IMR-90 (cell line): Measurements from ENCODE around the gene AK3. TPM values are rescaled to one million over a fixed set of nuclear protein-coding genes. Genes with fewer than 3 reads are reported as not detected.
A peak's percentile ranks its signal among the peaks of the same experiment; 100 is the strongest.

Experiments used
- ATAC-seq: fragments of 200-7000 bp; cut with Tn5 transposase; 2 replicates; pipeline ENCODE4 v1.9.1; 2020; ENCODE audit warnings: low read depth, mild to moderate bottlenecking, moderate library complexity
- BruUV-seq: library from RNA; stranded (reverse); fragments of 400-500 nt; replicated peaks from 2 replicates; lab custom pipeline; 2021; lab: Mats Ljungman, UMichigan
- CTCF ChIA-PET: fragments of 300-600 bp; formaldehyde crosslinking; extraction: SDS; loops from one replicate; lab custom pipeline; 2021; ENCODE audit warnings: antibody characterized with exemption; lab: Yijun Ruan, JAX
- POLR2A ChIA-PET: fragments of 300-600 bp; sonication (Branson Sonifier 250); formaldehyde crosslinking; loops from one replicate; lab custom pipeline; 2022; ENCODE audit warnings: antibody characterized with exemption; ENCODE audit not compliant: unreplicated experiment; lab: Charles Lee
- DNase-seq: peaks from one replicate; pipeline ENCODE4 v3.0.0; 2013
- H2AFZ ChIP-seq: replicated peaks from 2 replicates; pipeline ENCODE3; 2013; ENCODE audit warnings: low read length, mild to moderate bottlenecking; ENCODE audit not compliant: poor library complexity
- H2AK5ac ChIP-seq: 2 replicates; pipeline ENCODE4 v1.6.1; 2013; ENCODE audit warnings: low read depth, low read length, inconsistent platforms
- H2AK9ac ChIP-seq: replicated peaks from 2 replicates; pipeline ENCODE3; 2013; ENCODE audit warnings: mild to moderate bottlenecking, low read depth, low read length, moderate library complexity; ENCODE audit not compliant: poor library complexity
- H2BK120ac ChIP-seq: 2 replicates; pipeline ENCODE4 v1.6.1; 2013; ENCODE audit warnings: low read depth, low read length, inconsistent platforms
- H2BK15ac ChIP-seq: 3 replicates; pipeline ENCODE4 v1.6.1; 2013; ENCODE audit warnings: low read depth, low read length, inconsistent platforms
- H2BK20ac ChIP-seq: 2 replicates; pipeline ENCODE4 v1.6.1; 2013; ENCODE audit warnings: low read depth, mild to moderate bottlenecking, inconsistent platforms, low read length, moderate library complexity
- H2BK5ac ChIP-seq: 2 replicates; pipeline ENCODE4 v1.6.1; 2013; ENCODE audit warnings: mild to moderate bottlenecking, low read depth, low read length, inconsistent platforms; ENCODE audit not compliant: poor library complexity, severe bottlenecking
- H3K14ac ChIP-seq: replicated peaks from 2 replicates; pipeline ENCODE4 v1.6.1; 2013; ENCODE audit warnings: low read depth, low read length, inconsistent platforms
- H3K18ac ChIP-seq: 2 replicates; pipeline ENCODE4 v1.6.1; 2013; ENCODE audit warnings: low read depth, low read length, control low read depth
- H3K23ac ChIP-seq: 2 replicates; pipeline ENCODE4 v1.6.1; 2013; ENCODE audit warnings: low read depth, low read length, inconsistent platforms
- H3K27ac ChIP-seq: 2 replicates; pipeline ENCODE4 v1.5.1; 2013; ENCODE audit warnings: mild to moderate bottlenecking, control low read depth, low read length; ENCODE audit not compliant: insufficient read depth
- H3K27me3 ChIP-seq: 2 replicates; pipeline ENCODE4 v1.6.1; 2013; ENCODE audit warnings: low read length; ENCODE audit not compliant: control insufficient read depth, insufficient read depth
- H3K36me3 ChIP-seq: 2 replicates; pipeline ENCODE4 v1.6.1; 2013; ENCODE audit warnings: low read length, mixed read lengths; ENCODE audit not compliant: control insufficient read depth, insufficient read depth
- H3K4ac ChIP-seq: 2 replicates; pipeline ENCODE4 v1.6.1; 2013; ENCODE audit warnings: low read depth, low read length, inconsistent platforms
- H3K4me1 ChIP-seq: 2 replicates; pipeline ENCODE4 v1.6.1; 2013; ENCODE audit warnings: low read length, mixed read lengths; ENCODE audit not compliant: control insufficient read depth, insufficient read depth
- H3K4me2 ChIP-seq: 2 replicates; pipeline ENCODE4 v1.6.1; 2013; ENCODE audit warnings: low read depth, mild to moderate bottlenecking, control low read depth, low read length, moderate library complexity
- H3K4me3 ChIP-seq: 2 replicates; pipeline ENCODE4 v1.5.1; 2013; ENCODE audit warnings: low read depth, mild to moderate bottlenecking, control low read depth, low read length, moderate library complexity; ENCODE audit not compliant: insufficient read depth
- H3K56ac ChIP-seq: 2 replicates; pipeline ENCODE4 v1.6.1; 2013; ENCODE audit warnings: low read length, inconsistent platforms; ENCODE audit not compliant: insufficient read depth; ENCODE audit errors: extremely low read depth
- H3K79me1 ChIP-seq, 2 experiments: 2 replicates each; pipeline ENCODE4 v1.6.1; 2013; ENCODE audit warnings: low read length in 2 of 2, inconsistent platforms in 1 of 2, low read depth in 1 of 2
- H3K9ac ChIP-seq: 2 replicates; pipeline ENCODE4 v1.6.1; 2013; ENCODE audit warnings: low read depth, low read length, control low read depth
- H3K9me1 ChIP-seq: 2 replicates; pipeline ENCODE4 v1.6.1; 2013; ENCODE audit warnings: low read length, inconsistent platforms; ENCODE audit not compliant: insufficient read depth
- H3K9me3 ChIP-seq: 2 replicates; pipeline ENCODE4 v1.6.1; 2013; ENCODE audit warnings: low read length; ENCODE audit not compliant: control insufficient read depth, insufficient read depth
- H4K20me1 ChIP-seq: 2 replicates; pipeline ENCODE4 v1.6.1; 2013; ENCODE audit warnings: low read length, inconsistent platforms; ENCODE audit not compliant: insufficient read depth
- H4K5ac ChIP-seq: 2 replicates; pipeline ENCODE4 v1.6.1; 2013; ENCODE audit warnings: mild to moderate bottlenecking, low read depth, low read length, control low read depth
- H4K8ac ChIP-seq, 2 experiments: 2 replicates each; pipeline ENCODE4 v1.6.1; 2013; ENCODE audit warnings: low read depth in 2 of 2, low read length in 2 of 2, control low read depth in 1 of 2, inconsistent platforms in 1 of 2
- H4K91ac ChIP-seq: 2 replicates; pipeline ENCODE4 v1.6.1; 2013; ENCODE audit warnings: low read depth, low read length, inconsistent platforms; ENCODE audit not compliant: insufficient read depth
- CEBPB ChIP-seq: IDR thresholded peaks from 2 replicates; pipeline ENCODE4 v1.6.1; 2012; ENCODE audit warnings: low read depth, low read length, improper control_type of control experiment
- CTCF ChIP-seq: conservative IDR thresholded peaks from 2 replicates; pipeline ENCODE4 v1.5.1; 2012; ENCODE audit warnings: mild to moderate bottlenecking, low read depth, low read length, improper control_type of control experiment
- MAFK ChIP-seq: IDR thresholded peaks from 2 replicates; pipeline ENCODE4 v1.6.1; 2012; ENCODE audit warnings: low read depth, low read length, improper control_type of control experiment
- NFE2L2 ChIP-seq: fragments of 150-350 bp; IDR thresholded peaks from 2 replicates; pipeline ENCODE4 v1.6.1; 2016; ENCODE audit warnings: low read depth, mild to moderate bottlenecking, low read length
- SMC3 ChIP-seq: fragments of 150-350 bp; IDR thresholded peaks from 2 replicates; pipeline ENCODE4 v1.6.1; 2016; ENCODE audit warnings: low read depth, mild to moderate bottlenecking, antibody characterized with exemption, low read length, moderate library complexity
- USF2 ChIP-seq: fragments of 150-350 bp; IDR thresholded peaks from 2 replicates; pipeline ENCODE4 v1.6.1; 2017; ENCODE audit warnings: mild to moderate bottlenecking, antibody characterized with exemption, low read length, low read depth
- WGBS, 2 experiments: methylation state at CpG; one replicate each; pipeline versions ENCODE4 v1.1.5 to v1.1.7; 2013; ENCODE audit warnings: missing lambda C conversion rate in 2 of 2; ENCODE audit not compliant: insufficient read length in 1 of 2; ENCODE audit errors: extremely low coverage in 2 of 2; 5-methylcytosine and 5-hydroxymethylcytosine counted together
- dilution Hi-C: fragments of 300-500 bp; cut with HindIII; formaldehyde crosslinking; loops from one replicate; pipeline ENCODE4 v1.14.3; 2018; ENCODE audit warnings: low sequenced_read_pairs; ENCODE audit not compliant: unreplicated experiment
- in situ Hi-C: fragments of 300-500 bp; cut with MboI; formaldehyde crosslinking; loops from 3 replicates; pipeline ENCODE4 v1.14.3; 2019; ENCODE audit warnings: low sequenced_read_pairs, inconsistent platforms, mixed read lengths
- intact Hi-C: fragments of 100-400 bp; cut with micrococcal nuclease; formaldehyde crosslinking; loops from 2 replicates; pipeline ENCODE4 v1.10.0; 2022
- polyA plus RNA-seq, 3 experiments: library from polyadenylated mRNA; depleted of rRNA; stranded (reverse); fragments of >200 nt; gene quantifications; 2 replicates each; pipeline ENCODE4 v1.2.3, GENCODE V29; 2012; ENCODE audit warnings: low replicate concordance in 1 of 3
- total RNA-seq: library from RNA; depleted of rRNA; stranded (reverse); fragments of >200 nt; gene quantifications from 2 replicates; pipeline ENCODE4 v1.2.3, GENCODE V29; 2012

Gene AK3
- total and polyA plus RNA-seq, 2 of the 4 experiments (the other 2 are of a cell fraction): 24.7 to 26.2 TPM

- Histone ChIP-seq H2AFZ (no peak overlapping the region), H3K4me1 (no peaks in the 10 kb centered on the region), H2AK5ac (no peak overlapping the region), H2BK120ac (no peak overlapping the region), H2BK5ac (no peak overlapping the region), H3K27me3 (no peaks in the 10 kb centered on the region), H3K14ac (no peak overlapping the region), H3K23ac (no peak overlapping the region), H4K20me1 (no peaks in the 10 kb centered on the region; the same call in 1 of the 2 replicates), H3K9ac (no peak overlapping the region), H3K9me3 (no peaks in the 10 kb centered on the region), H3K4ac (no peak overlapping the region), H3K27ac (no peak overlapping the region), H3K4me3 (no peak overlapping the region), H4K8ac (no peak overlapping the region), H3K56ac (no peak overlapping the region), H2AK9ac (no peak overlapping the region), H4K91ac (no peak overlapping the region), H2BK15ac (no peak overlapping the region), H3K4me2 (no peak overlapping the region), H4K5ac (no peak overlapping the region), H3K36me3 (peaks cover 27% of the 10 kb centered on the region), H3K9me1 (no peaks in the 10 kb centered on the region; the same call in 1 of the 2 replicates), H3K18ac (no peak overlapping the region), H3K79me1 (no peaks in the 10 kb centered on the region; a peak in 2 of 4 replicates), H2BK20ac (no peak overlapping the region)
- ChIA-PET CTCF (no interaction called here), POLR2A (no interaction called here)
- DNase-seq (no peak), ATAC-seq (no peak)
- dilution Hi-C loops: no loop called here
- no TSS peak for BruUV-seq
- no CpG with 5 or more reads among the region's 1 CpG for WGBS, 2 experiments
- intact Hi-C loops: no loop called here
- no peak for TF ChIP-seq NFE2L2
- no peak for TF ChIP-seq CEBPB
- TF ChIP-seq CTCF: no peak
- 0 out of 2 replicates have a peak, but pooled peaks have one; percentile 51 for TF ChIP-seq MAFK
- TF ChIP-seq SMC3: no peak
- TF ChIP-seq USF2: no peak
- in situ Hi-C loops: no loop called here
Observed at GRCh38 chr9:4716163-4716562, 24.8 kb downstream of the AK3 start.
